GM23248 (cell line): ENCODE results near the gene RAP2A. TPM values are rescaled to one million over a fixed set of nuclear protein-coding genes. Genes with fewer than 3 reads are reported as not detected.

ENCODE experiments used
- DNase-seq: peaks from one replicate; pipeline ENCODE4 v3.0.0-alpha.2; 2015
- H2AFZ ChIP-seq: fragments of 200-600 bp; sonication (generic); 2 replicates; pipeline ENCODE4 v1.6.1; 2016; ENCODE audit warnings: antibody characterized with exemption
- H3F3A ChIP-seq: fragments of 200-600 bp; sonication (generic); 2 replicates; pipeline ENCODE4 v1.6.1; 2016; ENCODE audit warnings: mild to moderate bottlenecking, antibody characterized with exemption, mixed run types; ENCODE audit not compliant: insufficient read depth
- H3K27ac ChIP-seq: fragments of 200-600 bp; sonication (generic); 2 replicates; pipeline ENCODE4 v1.5.1; 2016; ENCODE audit warnings: mild to moderate bottlenecking
- H3K27me3 ChIP-seq: fragments of 200-600 bp; sonication (generic); replicated peaks from 2 replicates; pipeline ENCODE4 v1.6.1; 2016; ENCODE audit warnings: mild to moderate bottlenecking; ENCODE audit not compliant: insufficient read depth
- H3K36me3 ChIP-seq: fragments of 200-600 bp; sonication (generic); 2 replicates; pipeline ENCODE4 v1.6.1; 2016; ENCODE audit warnings: low read depth, mild to moderate bottlenecking
- H3K4me1 ChIP-seq: fragments of 200-600 bp; sonication (generic); 2 replicates; pipeline ENCODE4 v1.6.1; 2016; ENCODE audit warnings: mild to moderate bottlenecking; ENCODE audit not compliant: insufficient read depth
- H3K4me2 ChIP-seq: fragments of 200-600 bp; sonication (generic); one replicate; pipeline ENCODE4 v1.6.1; 2016; ENCODE audit warnings: mild to moderate bottlenecking; ENCODE audit not compliant: unreplicated experiment
- H3K4me3 ChIP-seq: fragments of 200-600 bp; sonication (generic); 2 replicates; pipeline ENCODE4 v1.5.1; 2016; ENCODE audit warnings: mild to moderate bottlenecking
- H3K79me2 ChIP-seq: fragments of 200-600 bp; sonication (generic); 2 replicates; pipeline ENCODE4 v1.6.1; 2016; ENCODE audit warnings: mild to moderate bottlenecking; ENCODE audit not compliant: insufficient read depth
- H3K9ac ChIP-seq: fragments of 200-600 bp; sonication (generic); 2 replicates; pipeline ENCODE4 v1.6.1; 2016; ENCODE audit warnings: mild to moderate bottlenecking
- H3K9me2 ChIP-seq: fragments of 200-600 bp; sonication (generic); 2 replicates; pipeline ENCODE4 v1.6.1; 2016; ENCODE audit warnings: mixed run types, mild to moderate bottlenecking, moderate library complexity; ENCODE audit not compliant: insufficient read depth
- H3K9me3 ChIP-seq: fragments of 200-600 bp; sonication (generic); one replicate; pipeline ENCODE4 v1.6.1; 2017; ENCODE audit warnings: low read depth
- H4K20me1 ChIP-seq: fragments of 200-600 bp; sonication (generic); 2 replicates; pipeline ENCODE4 v1.6.0; 2016; ENCODE audit not compliant: insufficient read depth
- EZH2 ChIP-seq: fragments of 200-600 bp; sonication (generic); IDR thresholded peaks from 2 replicates; pipeline ENCODE4 v1.6.1; 2018; ENCODE audit warnings: antibody characterized with exemption, mild to moderate bottlenecking; ENCODE audit not compliant: insufficient read depth, poor library complexity, severe bottlenecking
- EZH2phosphoT487 ChIP-seq: fragments of 200-600 bp; sonication (generic); IDR thresholded peaks from 2 replicates; pipeline ENCODE4 v1.6.1; 2018; ENCODE audit warnings: antibody characterized with exemption, moderate library complexity, mild to moderate bottlenecking, low read depth; ENCODE audit not compliant: insufficient read depth
- WGBS, 2 experiments: methylation state at CpG; one replicate each; pipeline ENCODE4 v1.1.6; 2015 to 2017; ENCODE audit warnings: low lambda C conversion rate in 2 of 2, low coverage in 1 of 2; ENCODE audit errors: missing lambda C conversion rate in 2 of 2; 5-methylcytosine and 5-hydroxymethylcytosine counted together
- in situ Hi-C: fragments of 300-500 bp; cut with MboI; formaldehyde crosslinking; loops from 2 replicates; pipeline ENCODE4 v1.15.0; 2020
- polyA plus RNA-seq: library from polyadenylated mRNA; unstranded; fragments of >200 nt; fragmentation: Nextera tagmentation; extraction: Ambion mirVana; gene quantifications from 2 replicates; pipeline ENCODE4 v1.2.1, GENCODE V29; 2016
- total RNA-seq: library from RNA; depleted of rRNA; stranded (reverse); fragments of >200 nt; shearing (Covaris generic); gene quantifications from 2 replicates; pipeline ENCODE4 v1.2.3, GENCODE V29; 2014

Gene RAP2A
- total and polyA plus RNA-seq, 2 experiments from 2014 or later = 3.8 to 23.9 TPM

DNA sequence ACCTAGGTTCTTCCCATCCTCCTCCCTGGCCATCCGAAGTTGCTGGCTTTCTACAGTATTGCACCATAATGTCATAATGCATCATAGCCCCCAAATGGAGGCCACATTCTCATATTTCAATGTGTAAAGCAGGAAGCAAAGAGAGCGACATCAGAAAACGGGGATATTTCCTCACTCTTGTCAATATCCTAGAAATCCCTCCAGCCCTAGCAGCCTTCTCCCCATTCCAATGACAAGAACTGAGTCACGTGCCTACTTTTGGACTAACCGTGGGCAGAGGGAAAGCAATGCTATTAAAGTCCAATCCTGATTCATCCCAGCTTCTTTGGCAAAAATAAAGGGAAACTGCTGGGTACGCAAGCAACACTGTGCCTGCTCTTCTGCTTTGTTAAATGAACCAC is 4.3 kb upstream of the RAP2A start:
- 2 to 4% methylated on average over 6 of the region's 6 CpGs for WGBS, 2 experiments
- H3K36me3 ChIP-seq = no peaks in the 10 kb centered on the region
- H3K79me2 ChIP-seq = peaks cover 2% of the 10 kb centered on the region
- in situ Hi-C loops = no loop called here
- DNase-seq = peak; percentile 88
- TF ChIP-seq EZH2 = no peak
- no peak for TF ChIP-seq EZH2phosphoT487
- peaks cover 14% of the 10 kb centered on the region for H3K4me1 ChIP-seq
- H2AFZ ChIP-seq = peak overlapping the region; percentile 92
- H3K9me3 ChIP-seq = no peaks in the 10 kb centered on the region
- peak overlapping the region; percentile 89 for H3K4me2 ChIP-seq
- peak overlapping the region; percentile 67 for H3K27ac ChIP-seq
- H3K27me3 ChIP-seq = no peaks in the 10 kb centered on the region
- H3K4me3 ChIP-seq = peak overlapping the region; percentile 70
- H4K20me1 ChIP-seq = no peaks in the 10 kb centered on the region
- peaks cover 11% of the 10 kb centered on the region; the same call in 1 of the 2 replicates for H3F3A ChIP-seq
- H3K9ac ChIP-seq = peak overlapping the region; percentile 80
- H3K9me2 ChIP-seq = no peaks in the 10 kb centered on the region

DNA sequence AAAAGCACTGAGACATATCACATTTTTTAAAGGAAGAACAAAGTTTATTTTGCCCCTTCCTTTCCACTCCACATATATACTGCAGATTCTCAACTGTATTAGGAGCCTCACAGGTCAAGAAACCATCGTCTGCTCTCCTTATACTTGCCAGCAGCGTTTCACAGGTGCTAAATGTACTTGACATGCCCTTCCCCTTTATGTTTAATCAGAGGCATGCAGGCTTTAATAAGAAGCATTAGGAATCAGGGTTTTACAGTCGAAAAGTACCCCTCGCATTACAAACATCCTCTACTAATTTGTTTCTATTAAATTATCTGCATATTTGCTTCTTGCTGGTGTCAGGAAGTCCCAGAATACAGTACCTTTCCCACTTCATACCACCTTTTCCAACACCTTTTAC is 3.7 kb upstream of the RAP2A start:
- Histone ChIP-seq H3K4me2 (peak overlapping the region; percentile 89), H4K20me1 (no peaks in the 10 kb centered on the region), H3K9me2 (no peaks in the 10 kb centered on the region), H3K4me1 (peaks cover 14% of the 10 kb centered on the region), H3K9ac (peak overlapping the region; percentile 80), H3K27me3 (no peaks in the 10 kb centered on the region), H3K36me3 (no peaks in the 10 kb centered on the region), H3F3A (peaks cover 11% of the 10 kb centered on the region; the same call in 1 of the 2 replicates), H3K27ac (peak overlapping the region; percentile 67), H3K9me3 (no peaks in the 10 kb centered on the region), H3K79me2 (peaks cover 8% of the 10 kb centered on the region), H3K4me3 (peak overlapping the region; percentile 70), H2AFZ (peak overlapping the region; percentile 92)
- TF ChIP-seq EZH2 (no peak), EZH2phosphoT487 (no peak)
- WGBS, 2 experiments = 47 to 50% methylated on average over 4 of the region's 4 CpGs
- in situ Hi-C loops = no loop called here
- DNase-seq = no peak

DNA sequence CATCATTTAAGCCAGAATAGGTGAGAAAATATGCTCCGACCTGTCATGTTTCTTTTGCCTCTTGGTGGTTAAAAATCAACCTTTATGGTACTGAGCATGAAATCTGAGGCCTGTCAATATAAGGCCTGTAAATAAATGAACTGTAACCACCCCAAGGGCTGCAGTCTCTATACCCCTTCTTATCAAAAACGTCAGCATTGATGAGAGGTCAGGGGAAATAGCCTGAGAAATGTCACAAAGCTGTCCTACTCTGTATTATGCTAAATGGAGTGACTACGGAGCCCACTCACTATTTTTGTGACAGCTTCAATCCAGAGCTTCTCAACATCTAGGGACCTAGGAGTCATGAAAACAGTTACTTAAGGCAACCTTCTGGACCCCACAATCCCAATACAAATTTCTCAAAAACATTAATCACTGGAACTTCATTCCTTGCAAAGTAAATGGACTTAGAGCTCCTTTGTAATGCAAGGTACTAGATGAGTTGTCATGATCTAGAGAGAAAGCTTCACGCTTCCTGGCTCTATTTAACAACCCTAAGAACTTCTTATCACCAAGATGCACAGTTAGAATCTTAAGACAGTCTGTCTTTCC is 2.7 kb upstream of the RAP2A start:
- Histone ChIP-seq H3K27ac (no peak overlapping the region), H3K4me2 (no peak overlapping the region), H3K9me3 (no peaks in the 10 kb centered on the region), H3K9ac (no peak overlapping the region), H3K79me2 (peaks cover 18% of the 10 kb centered on the region), H3K27me3 (no peaks in the 10 kb centered on the region), H3K36me3 (no peaks in the 10 kb centered on the region), H3K9me2 (no peaks in the 10 kb centered on the region), H3K4me3 (no peak overlapping the region; the same call in 1 of the 2 replicates), H4K20me1 (no peaks in the 10 kb centered on the region), H2AFZ (peak overlapping the region; percentile 86), H3K4me1 (peaks cover 21% of the 10 kb centered on the region), H3F3A (peaks cover 11% of the 10 kb centered on the region; the same call in 1 of the 2 replicates)
- DNase-seq = no peak
- TF ChIP-seq EZH2phosphoT487 (no peak), EZH2 (no peak)
- WGBS, 2 experiments = 91 to 95% methylated on average over 4 of the region's 4 CpGs
- in situ Hi-C loops = no loop called here

DNA sequence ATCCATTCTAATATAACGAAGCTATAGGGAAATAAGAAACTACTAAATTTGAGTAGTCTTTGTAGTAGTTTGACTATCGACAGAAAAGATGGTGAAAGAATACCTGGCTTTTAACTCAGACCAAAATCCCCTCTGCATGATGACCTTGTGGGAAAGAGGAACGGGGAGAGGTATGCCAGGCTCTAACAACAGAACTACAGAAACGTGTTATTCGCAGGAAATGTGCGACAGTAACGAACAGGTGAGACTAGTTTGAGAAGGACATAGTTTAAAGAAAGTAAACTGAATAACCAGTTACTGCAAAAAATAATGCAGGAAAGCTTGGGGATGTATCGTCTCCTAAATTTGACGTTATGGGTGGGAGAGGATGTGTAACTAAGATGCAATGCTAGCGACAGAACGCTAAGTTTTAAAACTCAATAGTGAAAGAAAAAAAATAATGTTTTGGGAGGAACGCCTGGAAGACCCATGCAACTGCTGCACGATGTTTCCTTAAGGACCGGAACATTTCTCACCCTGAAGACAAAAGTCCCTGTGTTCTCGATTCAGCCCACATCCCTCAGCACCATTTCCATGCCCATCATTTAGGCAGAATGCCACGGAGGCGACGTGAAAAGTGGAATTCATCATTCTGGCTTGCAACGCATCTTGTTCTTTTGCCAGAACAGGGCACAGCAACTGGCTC is 1.6 kb upstream of the RAP2A start:
- H2AFZ ChIP-seq = peak overlapping the region; percentile 86
- H3K9ac ChIP-seq = peak overlapping the region; percentile 88
- peaks cover 29% of the 10 kb centered on the region for H3K79me2 ChIP-seq
- in situ Hi-C loops = no loop called here
- H3K27ac ChIP-seq = peak overlapping the region; percentile 100
- H3K9me2 ChIP-seq = no peaks in the 10 kb centered on the region
- no peaks in the 10 kb centered on the region for H4K20me1 ChIP-seq
- no peaks in the 10 kb centered on the region for H3K27me3 ChIP-seq
- TF ChIP-seq EZH2phosphoT487 (no peak), EZH2 (no peak)
- H3K4me3 ChIP-seq = peak overlapping the region; percentile 84
- H3K4me2 ChIP-seq = peak overlapping the region; percentile 83
- no peak for DNase-seq
- peaks cover 11% of the 10 kb centered on the region; the same call in 1 of the 2 replicates for H3F3A ChIP-seq
- H3K4me1 ChIP-seq = peaks cover 30% of the 10 kb centered on the region
- no peaks in the 10 kb centered on the region for H3K9me3 ChIP-seq
- H3K36me3 ChIP-seq = no peaks in the 10 kb centered on the region
- 12 to 14% methylated on average over 19 of the region's 19 CpGs for WGBS, 2 experiments
